ENCODE results near the gene TP73. TPM values are rescaled to one million over a fixed set of nuclear protein-coding genes. Genes with fewer than 3 reads are reported as not detected.

TP73 gene
- total RNA-seq, 1 experiment from 2014 or later, result 1.6 TPM

DNA sequence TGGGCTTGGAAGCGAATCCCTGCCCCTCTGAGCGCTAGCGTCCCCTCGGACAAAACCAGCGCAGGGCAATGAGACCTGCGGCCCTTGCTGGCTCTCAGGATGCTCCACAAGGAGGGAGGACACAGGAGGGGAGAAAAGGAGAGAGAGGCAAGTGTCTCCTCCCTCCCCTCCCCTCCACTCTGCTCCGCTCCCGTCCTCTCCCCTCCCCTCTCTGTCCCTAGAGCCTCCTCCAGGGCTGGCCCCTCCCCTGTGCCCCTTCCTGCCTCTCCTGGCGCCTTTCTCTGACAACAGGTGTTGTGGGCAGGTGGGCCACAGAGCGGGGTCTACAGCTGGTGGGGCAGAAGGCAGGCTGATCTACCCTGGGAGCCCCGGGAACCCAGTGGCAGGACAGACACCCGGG lies 35.2 kb downstream of the TP73 start:
- H3K27me3 ChIP-seq (ENCODE audit: control insufficient read depth, insufficient read depth, low read length), result peaks cover 11% of the 10 kb centered on the region

DNA sequence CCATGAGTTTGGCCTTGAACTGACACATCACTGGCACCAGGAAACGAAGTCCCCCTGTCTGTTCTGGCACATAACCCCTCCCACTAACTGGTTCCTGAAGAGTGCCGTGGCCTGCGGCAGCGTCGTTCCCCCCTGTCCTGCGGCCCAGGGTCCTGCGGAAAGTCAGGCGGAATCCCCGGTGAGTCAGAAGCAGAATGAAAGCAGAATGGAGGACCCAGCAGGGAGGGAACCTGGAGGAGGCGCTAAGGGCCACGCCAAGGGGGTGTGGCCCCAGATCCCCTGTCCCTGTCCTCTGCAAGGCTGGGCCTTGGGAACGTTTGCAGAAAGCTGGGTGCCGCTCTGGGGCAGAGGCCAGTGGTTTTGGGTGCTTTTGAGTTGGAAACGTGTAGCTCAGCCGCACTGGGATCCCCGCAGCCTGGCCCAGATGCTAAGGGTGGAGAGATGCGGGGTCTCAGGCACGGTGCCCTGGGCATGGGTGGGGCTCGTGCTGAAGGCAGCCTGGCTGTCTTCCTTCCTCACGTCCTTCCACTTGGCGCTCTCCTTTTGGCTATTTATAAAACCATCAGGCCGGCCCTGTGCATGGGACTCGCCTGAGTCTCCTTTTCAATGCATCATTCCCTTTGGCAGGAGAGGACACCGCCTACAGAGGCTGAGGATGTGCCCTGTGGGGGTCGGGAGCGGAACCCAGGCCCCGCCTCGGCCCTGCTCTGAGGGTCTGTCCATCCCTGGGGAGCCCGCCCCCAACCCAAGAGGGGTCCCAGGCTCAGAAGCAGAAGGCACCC lies 36.2 kb downstream of the TP73 start:
- Histone ChIP-seq H3K27me3 (ENCODE audit: control insufficient read depth, insufficient read depth, low read length) (peaks cover 11% of the 10 kb centered on the region), H3K4me3 (ENCODE audit: insufficient read depth, low read depth, low read length) (no peak overlapping the region), H3K36me3 (replicated peaks; ENCODE audit: control insufficient read depth, insufficient read depth, low read length) (no peaks in the 10 kb centered on the region)
- peak; percentile 90 for DNase-seq

More for the DNA sequence above, 35.2 kb downstream of the TP73 start:
- Histone ChIP-seq H3K4me3 (ENCODE audit: insufficient read depth, low read depth, low read length) (no peak overlapping the region), H3K36me3 (replicated peaks; ENCODE audit: control insufficient read depth, insufficient read depth, low read length) (no peaks in the 10 kb centered on the region)
- peak; percentile 87 for DNase-seq

DNA sequence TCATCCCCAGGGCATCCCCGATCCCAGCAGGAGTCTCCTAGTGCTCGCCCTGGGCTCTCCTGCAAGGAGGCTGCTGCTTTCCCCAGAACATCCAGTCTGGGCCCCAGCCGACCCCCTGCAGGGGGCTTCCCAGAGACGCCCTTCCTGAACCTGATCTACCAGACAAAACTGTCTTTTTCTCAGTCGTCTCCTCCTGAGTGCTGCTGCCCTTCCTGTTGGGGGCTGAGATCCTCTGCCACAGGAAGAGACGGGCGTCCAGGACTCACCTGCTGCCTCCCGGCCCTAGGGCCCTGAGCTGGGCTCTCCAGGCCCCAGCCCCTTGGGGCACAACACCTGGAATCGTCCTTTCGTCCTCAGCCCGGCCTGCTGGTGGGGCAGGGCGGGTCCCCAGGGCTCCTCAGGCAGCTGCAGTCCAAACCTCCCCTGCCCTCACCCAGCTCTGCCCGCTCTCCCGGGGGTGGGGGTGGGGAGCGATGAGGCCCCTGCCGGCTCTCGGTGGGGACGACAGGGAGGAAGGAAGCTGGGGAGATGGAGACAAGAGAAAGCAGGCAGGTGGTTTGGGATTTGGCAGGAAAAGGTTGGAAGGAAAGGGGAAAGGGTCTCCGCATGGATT lies 36.9 kb downstream of the TP73 start:
- no peak overlapping the region for H3K4me3 ChIP-seq (ENCODE audit: insufficient read depth, low read depth, low read length)
- H3K27me3 ChIP-seq (ENCODE audit: control insufficient read depth, insufficient read depth, low read length), result peaks cover 6% of the 10 kb centered on the region
- no peaks in the 10 kb centered on the region for H3K36me3 ChIP-seq (replicated peaks; ENCODE audit: control insufficient read depth, insufficient read depth, low read length)
- peak; percentile 88 for DNase-seq

DNA sequence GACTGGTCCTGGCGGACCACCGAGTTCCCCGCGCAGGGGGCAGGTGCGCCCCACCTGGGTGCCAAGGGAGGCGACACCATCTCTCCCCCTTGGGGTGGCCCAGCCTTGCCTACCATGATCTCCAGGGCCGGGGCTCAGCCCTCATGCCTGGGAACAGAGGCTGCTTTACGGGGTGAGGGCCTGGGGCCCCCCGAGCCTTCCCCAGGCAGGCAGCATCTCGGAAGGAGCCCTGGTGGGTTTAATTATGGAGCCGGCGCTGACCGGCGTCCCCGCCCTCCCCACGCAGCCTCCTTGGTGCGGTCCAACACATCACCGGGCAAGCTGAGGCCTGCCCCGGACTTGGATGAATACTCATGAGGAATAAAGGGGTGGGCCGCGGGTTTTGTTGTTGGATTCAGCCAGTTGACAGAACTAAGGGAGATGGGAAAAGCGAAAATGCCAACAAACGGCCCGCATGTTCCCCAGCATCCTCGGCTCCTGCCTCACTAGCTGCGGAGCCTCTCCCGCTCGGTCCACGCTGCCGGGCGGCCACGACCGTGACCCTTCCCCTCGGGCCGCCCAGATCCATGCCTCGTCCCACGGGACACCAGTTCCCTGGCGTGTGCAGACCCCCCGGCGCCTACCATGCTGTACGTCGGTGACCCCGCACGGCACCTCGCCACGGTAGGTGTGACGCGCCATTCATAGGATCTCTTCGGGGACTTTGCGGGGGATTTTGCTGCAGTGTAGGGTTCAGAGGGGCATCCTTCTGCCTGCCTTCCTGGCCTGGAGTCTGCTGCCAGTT lies 38.2 kb downstream of the TP73 start:
- no peaks in the 10 kb centered on the region for H3K36me3 ChIP-seq (replicated peaks; ENCODE audit: control insufficient read depth, insufficient read depth, low read length)
- no peaks in the 10 kb centered on the region; the same call in 1 of the 2 replicates for H3K27me3 ChIP-seq (ENCODE audit: control insufficient read depth, insufficient read depth, low read length)
- peak; percentile 72 for DNase-seq
- H3K4me3 ChIP-seq (ENCODE audit: insufficient read depth, low read depth, low read length), result no peak overlapping the region

DNA sequence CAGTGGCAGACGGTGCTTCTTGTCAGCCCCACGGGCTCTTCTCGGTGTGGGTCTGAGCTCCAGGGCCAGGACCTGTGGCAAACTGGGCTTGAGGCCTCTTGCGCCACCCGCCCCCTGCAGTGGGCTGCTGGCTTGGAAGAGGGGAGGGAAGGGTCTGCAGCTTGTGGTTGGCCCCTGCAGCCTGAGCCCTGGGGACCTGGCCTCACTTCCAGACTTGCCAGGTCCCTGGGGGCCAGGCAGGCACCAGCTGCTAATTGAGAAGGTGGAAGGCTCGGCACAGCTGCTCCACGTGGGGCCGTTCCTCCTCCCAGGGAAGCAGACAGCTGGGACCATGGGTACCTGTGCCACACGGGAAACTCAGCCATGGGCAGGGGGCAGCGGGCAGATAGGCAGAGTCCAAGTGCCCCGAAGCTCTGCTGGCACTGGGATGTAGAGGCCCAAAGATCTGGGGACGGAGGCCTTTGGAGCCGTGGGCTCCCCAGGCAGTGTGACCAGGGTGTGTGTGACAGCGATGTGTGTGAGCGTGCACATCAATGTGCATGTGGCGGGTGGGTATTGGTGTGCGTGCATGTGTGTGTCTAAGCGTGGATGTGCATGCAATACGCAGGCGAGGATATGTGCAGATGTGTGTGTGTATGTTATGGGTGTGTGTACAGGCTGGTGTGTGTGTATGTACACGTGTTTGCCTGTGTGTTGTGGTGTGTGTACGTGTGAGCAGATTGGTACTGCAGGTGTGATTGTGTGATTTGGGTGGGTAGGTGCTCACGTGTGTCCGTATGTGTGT lies 39.3 kb downstream of the TP73 start:
- no peak for DNase-seq
- no peaks in the 10 kb centered on the region for H3K36me3 ChIP-seq (replicated peaks; ENCODE audit: control insufficient read depth, insufficient read depth, low read length)
- no peak overlapping the region for H3K4me3 ChIP-seq (ENCODE audit: insufficient read depth, low read depth, low read length)
- H3K27me3 ChIP-seq (ENCODE audit: control insufficient read depth, insufficient read depth, low read length), result peaks cover 2% of the 10 kb centered on the region; the same call in 1 of the 2 replicates

DNA sequence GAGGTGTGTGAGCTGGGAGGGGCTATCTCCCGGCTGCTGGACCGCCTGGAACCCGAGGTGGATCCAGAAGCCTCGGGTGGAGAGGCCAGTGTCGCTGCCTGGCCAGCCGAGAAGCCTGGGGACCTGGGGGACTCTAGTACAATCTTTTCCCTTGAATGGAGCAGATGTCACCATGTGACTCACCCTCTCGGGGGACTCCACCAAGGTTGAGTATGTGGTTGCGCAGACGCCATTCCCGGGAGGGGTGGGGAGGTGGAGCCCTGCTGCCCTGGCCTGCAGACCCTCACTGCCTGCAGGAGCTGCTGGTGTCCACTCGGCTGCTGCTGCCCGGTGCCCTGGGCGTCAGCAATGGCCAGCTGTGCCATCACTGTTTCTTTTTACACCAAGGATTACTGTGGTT lies 40.3 kb downstream of the TP73 start:
- H3K36me3 ChIP-seq (replicated peaks; ENCODE audit: control insufficient read depth, insufficient read depth, low read length), result no peaks in the 10 kb centered on the region
- H3K4me3 ChIP-seq (ENCODE audit: insufficient read depth, low read depth, low read length), result no peak overlapping the region
- H3K27me3 ChIP-seq (ENCODE audit: control insufficient read depth, insufficient read depth, low read length), result peaks cover 2% of the 10 kb centered on the region; the same call in 1 of the 2 replicates
- DNase-seq, result no peak

DNA sequence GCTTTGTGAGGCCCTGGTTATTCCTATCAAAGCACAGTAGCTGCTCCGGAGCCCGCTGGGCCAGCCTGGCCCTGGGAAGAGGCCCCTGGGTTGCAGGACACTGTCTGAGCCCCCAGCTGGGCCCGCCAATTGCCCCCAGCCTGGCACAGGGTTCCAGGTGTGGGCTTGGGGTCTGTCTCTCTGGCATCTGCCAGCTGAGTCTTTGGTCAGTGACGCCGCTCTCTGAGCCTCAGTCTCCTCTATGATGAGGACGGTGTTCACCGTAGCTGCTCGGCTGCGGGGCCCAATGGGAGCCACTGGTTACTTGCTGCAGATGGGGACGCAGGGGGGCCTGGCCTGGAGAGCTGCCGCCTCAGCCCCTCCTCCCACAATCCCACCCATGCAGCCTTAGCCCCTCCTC lies 41.0 kb downstream of the TP73 start:
- Histone ChIP-seq H3K27me3 (ENCODE audit: control insufficient read depth, insufficient read depth, low read length) (peaks cover 2% of the 10 kb centered on the region; the same call in 1 of the 2 replicates), H3K4me3 (ENCODE audit: insufficient read depth, low read depth, low read length) (no peak overlapping the region), H3K36me3 (replicated peaks; ENCODE audit: control insufficient read depth, insufficient read depth, low read length) (no peaks in the 10 kb centered on the region)
- DNase-seq, result no peak

DNA sequence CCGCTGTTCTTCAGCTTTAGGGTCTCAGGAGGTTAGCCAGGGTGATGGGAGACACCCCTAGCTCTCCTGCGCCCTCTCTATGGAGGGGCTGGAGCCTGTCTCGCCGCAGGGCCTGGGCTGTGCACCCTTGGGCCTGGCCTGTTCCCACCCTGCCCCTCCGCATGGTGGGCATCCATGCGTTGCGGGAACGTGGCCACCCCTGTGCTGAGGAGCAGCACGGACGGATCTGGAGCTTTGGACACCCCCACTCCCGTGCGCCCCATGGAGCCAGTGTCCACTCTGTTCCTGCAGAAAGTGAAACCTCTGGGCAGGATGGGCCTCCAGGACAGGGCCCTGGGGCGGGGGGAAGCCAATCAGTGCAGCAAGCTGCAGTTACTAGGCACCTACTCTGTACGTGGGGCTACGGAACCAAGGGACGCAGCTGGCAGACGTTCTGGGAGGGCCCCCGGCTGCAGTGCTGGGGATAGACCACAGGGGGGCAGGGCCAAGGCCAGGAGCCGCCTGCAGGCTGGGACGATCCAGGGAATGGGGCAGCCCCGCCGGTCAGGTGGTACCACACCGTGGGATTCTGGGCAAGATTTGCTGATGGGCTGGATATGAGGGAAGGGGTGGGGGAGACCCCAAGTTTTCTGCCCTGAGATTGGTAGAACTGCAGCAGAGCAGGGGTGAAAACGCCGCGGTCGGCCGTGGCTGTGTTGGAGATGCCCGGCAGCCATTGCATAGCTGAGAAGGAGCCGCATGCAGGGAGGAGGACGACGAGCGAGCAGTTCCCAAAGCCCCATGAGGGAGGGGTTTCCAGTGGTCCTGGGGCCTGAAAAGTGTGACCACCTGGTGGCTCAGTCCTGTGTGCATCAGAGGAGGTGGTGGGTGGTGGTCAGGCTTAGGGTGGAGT lies 43.3 kb downstream of the TP73 start:
- Histone ChIP-seq H3K4me3 (ENCODE audit: insufficient read depth, low read depth, low read length) (no peak overlapping the region), H3K36me3 (replicated peaks; ENCODE audit: control insufficient read depth, insufficient read depth, low read length) (no peaks in the 10 kb centered on the region), H3K27me3 (ENCODE audit: control insufficient read depth, insufficient read depth, low read length) (peaks cover 2% of the 10 kb centered on the region; the same call in 1 of the 2 replicates)
- peak; percentile 98 for DNase-seq

DNA sequence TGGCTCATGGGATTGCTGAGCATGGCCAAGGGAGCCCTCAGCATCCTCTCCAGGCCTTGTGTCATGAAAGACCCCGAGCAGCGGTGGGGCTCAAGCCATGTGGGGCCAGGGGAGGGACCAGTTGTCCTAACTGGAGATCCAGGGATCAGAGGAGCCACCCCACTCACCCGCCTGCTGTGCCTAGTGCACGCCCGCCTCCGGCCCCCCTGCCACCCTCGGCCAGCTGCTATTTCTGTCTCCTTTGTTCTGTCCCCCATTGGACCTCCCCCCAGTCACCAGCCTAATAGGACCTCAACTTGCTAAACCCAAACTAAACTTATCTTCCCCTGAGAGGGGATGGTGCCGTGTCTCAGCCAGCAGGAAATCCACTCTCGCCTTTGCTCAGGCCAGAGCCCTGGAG lies 44.4 kb downstream of the TP73 start:
- Histone ChIP-seq H3K4me3 (ENCODE audit: insufficient read depth, low read depth, low read length) (no peak overlapping the region), H3K36me3 (replicated peaks; ENCODE audit: control insufficient read depth, insufficient read depth, low read length) (no peaks in the 10 kb centered on the region), H3K27me3 (ENCODE audit: control insufficient read depth, insufficient read depth, low read length) (peaks cover 2% of the 10 kb centered on the region; the same call in 1 of the 2 replicates)
- DNase-seq, result peak; percentile 70

DNA sequence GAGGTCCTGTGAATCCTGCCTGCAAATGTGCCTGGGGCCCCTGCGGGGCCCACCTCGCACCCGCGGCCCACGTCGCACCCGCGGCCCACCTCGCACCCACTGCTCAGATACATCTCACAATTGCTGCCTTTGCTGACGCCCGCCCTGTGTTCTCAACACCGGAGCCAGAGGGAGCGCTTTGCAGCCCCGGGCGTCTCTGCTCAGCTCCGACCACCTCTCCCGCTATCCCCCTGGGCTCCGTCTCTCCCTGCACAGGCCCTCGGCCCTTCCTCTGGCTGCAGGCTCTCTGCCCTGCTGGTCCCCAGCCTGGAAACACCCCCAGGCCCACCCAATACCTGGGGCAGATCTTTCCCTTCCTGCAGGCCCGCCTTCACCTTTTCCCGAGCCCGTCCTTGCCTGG lies 44.8 kb downstream of the TP73 start:
- peaks cover 2% of the 10 kb centered on the region; the same call in 1 of the 2 replicates for H3K27me3 ChIP-seq (ENCODE audit: control insufficient read depth, insufficient read depth, low read length)
- H3K4me3 ChIP-seq (ENCODE audit: insufficient read depth, low read depth, low read length), result no peak overlapping the region
- peak; percentile 67 for DNase-seq
- no peaks in the 10 kb centered on the region for H3K36me3 ChIP-seq (replicated peaks; ENCODE audit: control insufficient read depth, insufficient read depth, low read length)

DNA sequence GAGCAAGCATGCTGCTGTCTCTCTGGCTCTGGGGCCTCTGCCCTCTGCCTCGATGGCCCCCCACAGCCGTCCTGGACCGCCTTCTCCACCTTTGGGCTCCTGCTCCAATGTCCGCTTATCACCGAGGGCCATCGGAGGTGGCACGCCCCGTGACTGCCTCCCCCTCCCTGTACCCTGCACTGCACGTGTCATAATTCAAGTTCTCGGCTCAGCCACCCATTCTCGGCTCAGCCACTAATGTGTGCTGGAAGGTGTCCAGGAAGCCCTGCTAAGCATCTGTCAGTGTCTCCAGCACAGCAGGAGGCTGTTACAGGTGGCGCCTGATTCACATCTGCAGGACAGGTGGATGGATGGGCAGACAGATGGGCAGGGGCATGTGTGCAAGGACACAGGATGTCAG lies 45.5 kb downstream of the TP73 start:
- no peak for DNase-seq
- Histone ChIP-seq H3K4me3 (ENCODE audit: insufficient read depth, low read depth, low read length) (no peak overlapping the region), H3K27me3 (ENCODE audit: control insufficient read depth, insufficient read depth, low read length) (peaks cover 2% of the 10 kb centered on the region; the same call in 1 of the 2 replicates), H3K36me3 (replicated peaks; ENCODE audit: control insufficient read depth, insufficient read depth, low read length) (no peaks in the 10 kb centered on the region)

DNA sequence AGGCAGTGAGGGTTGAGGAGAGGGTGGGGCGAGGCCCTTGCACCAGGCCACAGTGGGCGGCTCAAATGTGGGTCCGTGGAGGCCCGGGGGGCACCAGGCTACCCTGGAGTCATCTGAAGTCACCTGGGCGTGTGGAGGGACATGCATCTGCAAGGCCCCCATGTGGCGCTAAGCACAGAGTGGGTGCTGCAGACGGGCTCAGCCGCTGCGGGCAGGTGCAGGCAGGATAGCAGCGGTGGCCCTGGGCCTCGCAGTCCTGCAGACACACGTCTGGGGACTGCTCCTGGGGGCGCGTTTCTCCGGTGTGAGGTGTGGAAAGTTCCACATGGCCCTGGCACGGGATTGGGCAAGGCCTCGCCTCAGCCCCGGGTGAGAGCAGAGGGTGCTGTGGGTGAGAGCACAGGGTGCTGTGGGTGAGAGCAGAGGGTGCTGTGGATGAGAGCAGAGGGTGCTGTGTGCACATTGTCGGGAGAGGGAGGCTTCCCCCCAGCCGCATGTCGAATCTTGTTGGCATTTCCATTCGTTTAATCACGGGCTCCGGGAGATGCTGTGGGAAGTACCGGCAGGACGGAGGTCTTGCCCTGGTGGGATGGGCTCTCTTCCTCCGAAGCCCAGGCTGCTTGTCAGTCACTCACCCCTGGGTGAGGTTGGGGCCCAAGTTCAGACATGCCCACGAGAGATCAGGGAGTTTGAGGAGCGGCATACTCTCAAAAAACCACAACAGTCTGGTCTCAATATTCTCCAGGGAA lies 46.5 kb downstream of the TP73 start:
- Histone ChIP-seq H3K27me3 (ENCODE audit: control insufficient read depth, insufficient read depth, low read length) (peaks cover 2% of the 10 kb centered on the region; the same call in 1 of the 2 replicates), H3K36me3 (replicated peaks; ENCODE audit: control insufficient read depth, insufficient read depth, low read length) (no peaks in the 10 kb centered on the region), H3K4me3 (ENCODE audit: insufficient read depth, low read depth, low read length) (no peak overlapping the region)
- DNase-seq, result no peak

DNA sequence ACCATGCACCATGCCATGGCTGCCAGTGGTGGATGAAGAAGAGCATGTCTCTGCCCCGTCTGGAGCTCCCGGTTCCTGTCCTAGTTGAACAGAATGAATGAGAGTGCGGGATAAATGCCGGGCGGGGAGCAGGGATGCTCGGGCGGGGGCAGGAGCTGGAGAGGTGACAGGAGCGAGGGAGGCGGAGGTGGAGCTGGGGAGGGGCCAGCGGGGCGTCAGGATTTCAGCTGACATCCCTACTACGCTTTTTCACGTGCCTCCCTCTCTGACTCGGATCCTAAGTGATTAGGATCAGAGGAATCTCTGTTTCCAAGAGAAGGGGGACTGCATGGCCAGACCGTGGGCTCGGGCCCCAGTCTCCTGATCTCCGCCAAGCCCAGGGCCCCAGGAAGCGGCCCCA lies 47.3 kb downstream of the TP73 start:
- H3K36me3 ChIP-seq (replicated peaks; ENCODE audit: control insufficient read depth, insufficient read depth, low read length), result no peaks in the 10 kb centered on the region
- no peak overlapping the region for H3K4me3 ChIP-seq (ENCODE audit: insufficient read depth, low read depth, low read length)
- peaks cover 2% of the 10 kb centered on the region; the same call in 1 of the 2 replicates for H3K27me3 ChIP-seq (ENCODE audit: control insufficient read depth, insufficient read depth, low read length)
- peak; percentile 77 for DNase-seq
